Measurements from ENCODE around the gene NLE1.

- TF ChIP-seq CTCF (conservative IDR thresholded peaks at IDR 0.05; ENCODE audit: low read depth, low read length) = no peak
- no peak for TF ChIP-seq EZH2 (IDR thresholded peaks at IDR 0.05; ENCODE audit: borderline replicate concordance, low read depth, low read length, poor library complexity, severe bottlenecking)
Observed at GRCh38 chr17:35167666-35168065, 25.6 kb upstream of the NLE1 start.
